Left renal pelvis (tissue), 4 donors: ENCODE measurements around the gene CLIC6. TPM values are rescaled to one million over a fixed set of nuclear protein-coding genes. Genes with fewer than 3 reads are reported as not detected.
"Not testable (repeated sequence)": the region's sequence is repeated elsewhere in the genome, so short reads cannot be mapped to it uniquely, and the experiment has no call there.

ENCODE experiments used
- DNase-seq, 4 donors: peaks; one replicate each; pipeline ENCODE4 v3.0.0-alpha.2; 2013; ENCODE audit warnings: low read depth in 4 of 4, low spot score in 3 of 4
- polyA plus RNA-seq, 4 donors: library from polyadenylated mRNA; unstranded; fragments of 120-200 nt; gene quantifications; one replicate each; pipeline ENCODE4 v1.2.1, GENCODE V29; 2013; ENCODE audit not compliant: insufficient read length in 4 of 4

CLIC6 gene
- polyA plus RNA-seq, 4 donors, result 0.85 to 5.8 (median 2.3) TPM

DNA sequence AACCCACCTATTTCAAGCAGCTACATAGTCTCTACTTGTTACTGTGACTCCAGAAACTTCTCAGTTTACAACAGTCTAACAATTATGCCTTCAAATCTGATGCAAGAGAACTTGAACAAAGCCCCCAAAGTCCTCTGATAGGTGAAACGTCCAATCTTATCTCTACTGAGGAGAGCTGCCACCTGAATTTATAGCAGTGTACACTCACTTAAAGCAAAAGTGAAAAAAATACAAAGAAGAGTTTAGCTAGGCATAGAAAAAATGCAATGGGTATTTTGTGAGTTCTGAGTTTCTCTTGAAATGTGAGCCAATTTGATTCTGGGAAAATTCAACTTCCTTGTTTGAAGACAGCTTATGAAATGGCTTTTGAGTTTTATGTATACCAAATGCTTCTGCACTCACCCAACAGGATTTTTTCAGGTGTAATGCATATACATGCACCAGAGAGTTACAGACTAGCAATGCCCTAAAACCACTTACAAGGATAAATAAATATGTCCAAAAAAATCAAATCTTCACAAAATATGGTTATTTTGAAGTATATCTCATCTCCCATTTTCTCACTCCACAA, 17.8 kb upstream of the CLIC6 start:
- DNase-seq, result no peak

DNA sequence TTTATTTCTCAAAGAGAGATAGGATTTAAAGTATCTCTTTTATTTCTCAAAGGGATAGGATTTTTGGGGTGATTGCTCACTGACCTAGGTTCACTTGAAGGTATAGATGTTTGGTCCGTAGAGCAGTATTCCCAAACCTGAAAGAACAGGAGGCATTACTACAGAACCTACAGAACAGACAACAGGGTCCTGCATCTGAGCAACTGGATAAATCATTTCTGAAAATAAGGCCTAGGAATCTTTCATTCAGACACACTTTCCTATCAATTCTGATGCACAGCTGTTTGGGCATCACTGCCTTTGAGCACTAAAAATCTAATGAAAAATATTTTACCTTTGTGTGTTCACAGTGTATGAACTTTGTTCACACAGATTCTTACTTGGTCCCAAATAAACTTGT, 17.2 kb upstream of the CLIC6 start:
- no peak for DNase-seq

DNA sequence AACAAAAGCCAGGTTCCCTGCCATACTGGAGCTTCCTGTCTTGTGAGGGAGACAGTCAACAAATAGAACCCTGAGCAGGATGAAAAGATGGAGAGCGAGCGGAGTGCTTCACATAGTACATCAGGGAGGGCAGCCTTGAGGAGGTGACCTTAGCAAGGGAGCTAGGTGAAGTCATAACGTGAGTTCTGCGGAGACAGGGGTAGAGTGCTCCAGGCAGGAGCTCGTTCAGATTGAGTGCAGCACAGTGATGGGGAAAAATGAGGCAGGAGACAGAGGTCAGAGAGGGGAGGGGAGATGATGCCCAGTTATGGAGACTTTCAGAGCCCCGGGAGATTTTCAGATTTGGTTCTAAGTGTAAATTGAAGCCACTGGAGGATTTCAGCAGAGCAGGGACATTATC, 15.3 kb upstream of the CLIC6 start:
- no peak for DNase-seq

DNA sequence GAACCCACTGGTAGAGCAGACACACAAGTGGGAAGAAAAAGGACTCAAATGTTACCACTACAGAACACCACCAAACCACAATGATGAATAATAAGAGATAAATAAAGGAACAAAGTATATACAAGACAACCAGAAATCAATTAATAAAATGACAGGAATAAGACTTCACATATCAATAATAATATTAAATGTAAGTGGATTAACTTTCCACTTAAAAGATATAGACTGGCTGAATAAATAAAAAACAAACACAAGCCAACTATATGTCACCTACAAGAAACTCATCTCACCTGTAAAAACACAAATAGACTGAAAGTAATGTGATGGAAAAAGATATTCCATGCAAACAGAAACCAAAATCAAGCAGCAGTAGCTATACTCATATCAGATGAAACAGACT, 6.9 kb upstream of the CLIC6 start:
- DNase-seq, result no peak

DNA sequence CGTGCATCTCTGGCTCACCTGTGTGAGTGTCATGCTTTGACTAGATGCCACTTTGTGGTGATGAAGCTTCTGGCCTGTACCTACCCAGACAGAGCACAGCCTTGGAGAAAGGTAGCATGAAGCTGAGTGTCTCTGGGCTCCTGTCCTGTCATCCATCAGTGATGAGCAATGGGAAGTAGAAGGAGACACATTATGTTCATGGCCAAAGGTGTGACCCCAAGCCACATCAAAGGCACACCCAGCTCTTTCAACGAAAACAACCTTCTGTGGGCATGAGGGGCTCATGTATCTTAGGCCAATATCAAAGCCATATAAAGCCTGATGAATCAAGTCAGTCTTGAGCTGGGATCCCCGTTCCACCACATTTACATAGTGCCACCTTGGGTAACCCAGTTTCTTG, 1.0 kb upstream of the CLIC6 start:
- no peak for DNase-seq

DNA sequence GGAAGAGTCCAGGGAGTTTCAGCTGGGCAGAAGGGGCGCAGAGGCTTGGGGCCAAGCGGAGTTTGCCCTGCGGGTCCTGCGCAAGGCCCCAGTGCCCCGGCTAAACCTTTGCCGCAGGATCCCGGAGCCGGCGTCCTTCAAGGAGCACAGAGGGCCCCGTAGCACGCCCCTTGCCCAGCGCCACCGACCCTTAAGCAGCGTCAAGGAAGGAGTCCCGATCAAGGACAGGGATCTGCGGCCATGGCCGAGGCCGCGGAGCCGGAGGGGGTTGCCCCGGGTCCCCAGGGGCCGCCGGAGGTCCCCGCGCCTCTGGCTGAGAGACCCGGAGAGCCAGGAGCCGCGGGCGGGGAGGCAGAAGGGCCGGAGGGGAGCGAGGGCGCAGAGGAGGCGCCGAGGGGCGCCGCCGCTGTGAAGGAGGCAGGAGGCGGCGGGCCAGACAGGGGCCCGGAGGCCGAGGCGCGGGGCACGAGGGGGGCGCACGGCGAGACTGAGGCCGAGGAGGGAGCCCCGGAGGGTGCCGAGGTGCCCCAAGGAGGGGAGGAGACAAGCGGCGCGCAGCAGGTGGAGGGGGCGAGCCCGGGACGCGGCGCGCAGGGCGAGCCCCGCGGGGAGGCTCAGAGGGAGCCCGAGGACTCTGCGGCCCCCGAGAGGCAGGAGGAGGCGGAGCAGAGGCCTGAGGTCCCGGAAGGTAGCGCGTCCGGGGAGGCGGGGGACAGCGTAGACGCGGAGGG, 520 bp downstream of the CLIC6 start:
- no peak for DNase-seq

DNA sequence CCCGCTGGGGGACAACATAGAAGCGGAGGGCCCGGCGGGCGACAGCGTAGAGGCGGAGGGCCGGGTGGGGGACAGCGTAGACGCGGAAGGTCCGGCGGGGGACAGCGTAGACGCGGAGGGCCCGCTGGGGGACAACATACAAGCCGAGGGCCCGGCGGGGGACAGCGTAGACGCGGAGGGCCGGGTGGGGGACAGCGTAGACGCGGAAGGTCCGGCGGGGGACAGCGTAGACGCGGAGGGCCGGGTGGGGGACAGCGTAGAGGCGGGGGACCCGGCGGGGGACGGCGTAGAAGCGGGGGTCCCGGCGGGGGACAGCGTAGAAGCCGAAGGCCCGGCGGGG, 1.1 kb downstream of the CLIC6 start:
- DNase-seq, result not testable (repeated sequence)

DNA sequence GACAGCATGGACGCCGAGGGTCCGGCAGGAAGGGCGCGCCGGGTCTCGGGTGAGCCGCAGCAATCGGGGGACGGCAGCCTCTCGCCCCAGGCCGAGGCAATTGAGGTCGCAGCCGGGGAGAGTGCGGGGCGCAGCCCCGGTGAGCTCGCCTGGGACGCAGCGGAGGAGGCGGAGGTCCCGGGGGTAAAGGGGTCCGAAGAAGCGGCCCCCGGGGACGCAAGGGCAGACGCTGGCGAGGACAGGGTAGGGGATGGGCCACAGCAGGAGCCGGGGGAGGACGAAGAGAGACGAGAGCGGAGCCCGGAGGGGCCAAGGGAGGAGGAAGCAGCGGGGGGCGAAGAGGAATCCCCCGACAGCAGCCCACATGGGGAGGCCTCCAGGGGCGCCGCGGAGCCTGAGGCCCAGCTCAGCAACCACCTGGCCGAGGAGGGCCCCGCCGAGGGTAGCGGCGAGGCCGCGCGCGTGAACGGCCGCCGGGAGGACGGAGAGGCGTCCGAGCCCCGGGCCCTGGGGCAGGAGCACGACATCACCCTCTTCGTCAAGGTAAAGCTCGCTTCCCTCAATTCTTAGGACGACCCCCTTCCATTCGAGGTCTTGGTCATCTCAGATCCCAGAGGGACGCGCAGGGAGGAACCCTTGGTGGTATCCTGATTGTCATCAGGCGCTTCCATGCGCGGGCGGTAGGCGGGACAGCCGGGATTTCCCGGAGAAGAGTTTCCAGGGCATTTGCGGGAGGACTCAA, 1.6 kb downstream of the CLIC6 start:
- DNase-seq, result no peak

DNA sequence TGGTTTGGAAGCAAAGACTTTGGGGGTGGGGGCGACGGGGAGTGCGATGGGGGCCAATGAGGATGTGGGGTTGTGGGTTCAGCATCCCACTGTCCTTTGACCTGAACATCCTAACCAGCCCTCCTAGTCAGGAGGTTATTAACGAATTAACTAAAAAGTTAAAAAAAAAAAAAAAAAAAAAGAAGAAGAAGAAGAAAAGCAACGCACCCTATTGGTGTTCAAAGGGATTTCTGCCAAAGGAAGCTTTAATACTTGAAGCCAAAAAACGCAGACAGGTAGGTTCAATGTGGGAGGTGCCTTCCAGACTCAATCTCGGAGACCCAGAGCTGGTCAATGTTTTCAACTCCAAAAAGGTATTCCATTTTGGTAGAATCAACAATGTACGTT, 2.2 kb downstream of the CLIC6 start:
- DNase-seq, result no peak

DNA sequence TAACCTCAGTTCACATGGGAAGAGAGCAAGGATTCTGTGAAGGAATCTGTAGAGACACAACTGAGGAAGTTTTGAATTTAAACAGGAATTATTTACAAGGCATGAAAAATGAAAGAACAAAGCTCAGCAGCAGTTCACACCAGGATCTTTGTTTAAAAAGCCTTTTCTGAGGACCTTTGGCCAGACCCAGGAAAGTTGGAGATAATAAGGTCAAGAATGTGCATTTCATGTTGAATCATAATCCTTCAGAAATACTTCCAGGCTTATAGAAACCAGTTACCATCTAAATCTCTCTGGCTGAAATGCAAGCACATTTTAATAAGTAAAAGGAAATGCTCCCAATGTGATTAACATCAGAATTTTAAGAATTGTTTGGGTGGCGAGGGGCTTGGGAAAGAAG, 2.7 kb downstream of the CLIC6 start:
- DNase-seq, result no peak

DNA sequence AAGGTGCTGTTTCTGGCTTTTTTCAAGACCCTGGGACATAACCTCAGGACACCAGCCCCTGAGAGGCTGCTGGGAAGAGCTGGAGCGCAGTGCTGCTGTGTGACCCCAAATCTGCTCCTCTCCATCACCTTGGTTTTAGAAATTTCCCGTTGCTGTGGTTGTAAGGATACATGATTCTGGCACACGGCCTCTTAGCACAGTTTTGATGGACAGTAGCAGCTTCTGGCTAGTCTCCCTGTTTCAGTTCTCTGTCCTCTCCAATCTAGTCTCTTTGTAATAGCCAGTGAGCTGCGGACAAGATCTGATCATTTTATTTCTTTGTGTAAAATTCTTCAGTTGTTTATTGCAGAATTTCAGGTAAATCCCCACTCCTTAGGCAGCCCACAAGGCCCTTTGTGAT, 3.1 kb downstream of the CLIC6 start:
- no peak for DNase-seq

DNA sequence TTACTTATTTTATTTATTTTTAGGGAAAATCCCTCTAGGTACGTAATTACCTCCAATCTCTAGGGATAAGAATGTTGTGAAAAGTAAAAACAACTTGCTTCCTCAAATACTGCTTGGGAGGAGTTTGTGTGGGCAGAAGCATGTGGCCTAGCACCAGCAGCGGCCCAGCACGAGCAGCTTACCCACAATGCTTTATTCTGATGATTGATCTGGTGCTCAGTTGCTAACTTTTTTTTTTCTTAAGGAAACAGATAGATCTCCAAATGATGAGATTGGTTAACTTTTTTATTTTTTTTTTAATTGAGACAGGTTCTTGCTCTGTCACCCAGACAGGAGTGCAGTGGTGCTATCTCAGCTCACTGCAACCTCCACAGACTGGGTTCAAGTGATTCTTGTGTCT, 4.2 kb downstream of the CLIC6 start:
- DNase-seq, result no peak

DNA sequence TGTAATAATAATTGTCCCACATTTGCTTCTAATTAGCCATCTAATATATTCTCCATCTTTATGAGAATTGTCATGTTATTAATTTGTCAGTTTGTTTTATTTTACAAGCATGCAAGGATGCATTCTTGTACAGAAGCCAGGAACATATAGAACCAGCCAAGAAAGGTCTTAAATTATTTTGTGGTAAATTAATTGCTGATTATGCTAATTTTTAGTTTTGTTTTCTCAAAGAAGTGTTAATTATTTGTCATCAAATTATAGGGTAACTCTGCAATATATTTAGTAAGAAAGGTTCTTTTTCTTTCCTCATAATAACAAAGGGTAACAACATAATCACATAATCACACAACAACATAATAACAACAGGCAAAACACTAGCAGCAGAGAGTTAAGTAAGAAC, 5.7 kb downstream of the CLIC6 start:
- DNase-seq, result no peak

DNA sequence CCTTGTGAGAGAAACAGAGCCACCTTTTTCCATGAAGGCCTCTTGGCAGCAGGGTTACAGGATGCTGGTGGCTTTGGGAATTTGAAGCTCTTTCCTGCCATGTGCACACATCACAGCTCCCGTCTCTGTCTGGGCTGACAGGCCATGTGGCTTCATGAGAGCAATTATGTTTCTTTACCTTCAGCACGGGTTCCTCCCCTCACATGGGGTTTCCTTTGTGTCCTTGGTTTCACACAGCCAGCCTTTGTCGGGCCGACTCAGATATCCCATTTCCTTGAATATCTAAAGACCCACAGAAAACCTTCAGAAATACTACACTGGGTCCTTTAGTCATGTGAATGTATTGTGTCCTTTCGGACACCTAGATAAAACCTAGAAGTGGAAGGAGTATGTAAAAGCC, 7.1 kb downstream of the CLIC6 start:
- no peak for DNase-seq

DNA sequence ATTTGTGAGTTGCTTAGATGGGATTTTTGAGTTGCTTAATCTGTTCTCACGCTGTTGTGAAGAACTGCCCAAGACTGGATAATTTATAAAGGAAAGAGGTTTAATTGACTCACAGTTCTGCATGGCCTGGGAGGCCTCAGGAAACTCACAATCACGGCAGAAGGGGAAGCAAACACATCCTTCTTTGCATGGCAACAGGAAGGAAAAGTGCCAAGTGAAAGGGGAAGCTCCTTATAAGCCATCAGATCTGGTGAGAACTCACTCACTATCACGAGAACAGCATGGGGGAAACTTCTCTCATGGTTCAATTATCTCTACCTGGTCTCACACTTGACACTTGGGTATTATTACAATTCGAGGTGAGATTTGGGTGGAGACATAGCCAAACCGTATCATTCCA, 10.3 kb downstream of the CLIC6 start:
- DNase-seq, result no peak

DNA sequence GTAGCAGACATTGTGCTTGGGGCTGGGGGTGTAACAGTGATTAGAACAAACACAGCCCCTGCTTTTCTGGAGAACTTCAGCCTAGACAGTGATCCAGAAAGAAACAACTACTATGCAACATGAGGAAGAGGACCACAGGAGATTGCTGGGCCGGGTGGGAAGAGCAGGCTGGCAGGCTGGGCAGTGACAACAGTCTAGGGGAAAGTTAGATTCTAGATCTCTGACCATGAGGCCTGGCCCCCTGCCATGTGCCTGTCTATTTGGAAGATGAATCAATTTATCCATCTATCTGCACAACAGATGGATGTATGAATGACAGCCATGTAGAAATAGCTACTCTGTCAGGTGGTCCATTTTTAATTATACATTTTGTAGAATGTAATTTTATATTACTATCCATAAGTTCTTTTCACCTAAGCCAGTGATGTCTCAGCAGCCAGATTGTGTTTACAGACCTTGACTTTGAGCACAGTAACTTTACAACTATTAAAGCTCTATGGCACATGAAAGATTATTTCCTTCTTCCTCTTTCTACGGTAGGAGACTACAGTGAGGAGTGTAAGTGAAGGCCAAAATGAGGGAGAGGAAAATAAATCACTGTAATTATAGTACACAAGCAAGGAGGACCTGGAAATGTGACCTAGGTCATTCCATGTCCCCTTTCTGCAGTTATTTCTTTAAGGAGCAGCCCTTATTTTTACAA, 15.5 kb downstream of the CLIC6 start:
- DNase-seq, result no peak

DNA sequence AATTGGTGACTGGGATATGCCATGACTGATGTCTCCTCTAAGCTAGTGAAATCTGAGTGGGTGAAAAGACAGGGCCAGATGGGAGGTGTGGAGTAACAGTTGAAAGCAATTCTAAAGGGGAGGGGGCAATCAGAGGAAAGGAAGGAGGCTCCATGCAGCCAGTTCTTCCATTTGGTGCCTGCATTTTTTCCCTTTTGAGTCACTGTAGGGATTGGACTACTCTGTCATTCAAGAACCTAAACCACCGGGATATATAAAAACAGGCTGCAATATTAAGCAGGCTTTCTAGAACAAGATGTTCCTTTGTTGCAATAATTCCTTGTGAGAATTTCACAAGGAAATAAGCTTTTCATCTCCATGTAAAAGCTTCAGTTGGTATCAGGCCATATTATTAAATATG, 18.3 kb downstream of the CLIC6 start:
- DNase-seq, result no peak

DNA sequence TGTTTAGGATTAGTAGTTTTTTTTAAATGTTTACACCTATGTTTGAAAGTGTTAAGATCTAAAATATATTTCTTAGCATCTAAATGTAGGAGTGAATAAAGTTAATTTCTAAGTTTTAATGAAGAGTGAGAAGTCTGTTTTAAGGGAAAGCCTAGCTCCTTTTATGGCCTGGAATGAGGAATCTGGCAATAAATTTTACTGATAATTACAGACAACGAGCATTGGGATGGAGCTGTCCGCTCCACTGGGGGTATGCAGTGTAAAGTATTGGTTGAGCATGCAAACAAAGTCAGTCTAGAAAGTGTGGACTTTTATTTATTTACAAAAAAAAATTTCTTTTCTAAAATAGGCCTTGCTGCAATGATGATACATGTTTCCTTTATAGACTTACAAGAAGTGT, 19.0 kb downstream of the CLIC6 start:
- no peak for DNase-seq

DNA sequence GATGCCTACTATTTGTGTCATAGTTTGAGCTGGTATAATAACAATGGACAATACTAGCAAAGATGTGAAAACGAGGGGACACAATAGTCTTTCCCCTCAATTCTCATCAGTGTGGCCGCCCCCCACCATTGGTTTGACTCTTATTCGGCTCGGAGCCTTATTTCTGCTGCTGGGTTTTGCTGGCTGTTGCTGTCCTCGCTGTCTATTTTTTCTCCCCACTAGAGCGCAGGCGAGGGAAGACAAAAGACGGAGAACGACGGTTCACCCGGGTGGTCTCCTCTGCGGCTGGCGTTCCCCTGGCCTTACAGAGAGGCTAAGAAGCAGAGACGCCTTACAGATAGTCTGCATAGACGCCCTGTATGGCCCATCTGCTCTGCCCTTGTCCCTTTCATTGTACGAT, 19.4 kb downstream of the CLIC6 start:
- DNase-seq, result peak in 1 of 4 donors; percentile 47

DNA sequence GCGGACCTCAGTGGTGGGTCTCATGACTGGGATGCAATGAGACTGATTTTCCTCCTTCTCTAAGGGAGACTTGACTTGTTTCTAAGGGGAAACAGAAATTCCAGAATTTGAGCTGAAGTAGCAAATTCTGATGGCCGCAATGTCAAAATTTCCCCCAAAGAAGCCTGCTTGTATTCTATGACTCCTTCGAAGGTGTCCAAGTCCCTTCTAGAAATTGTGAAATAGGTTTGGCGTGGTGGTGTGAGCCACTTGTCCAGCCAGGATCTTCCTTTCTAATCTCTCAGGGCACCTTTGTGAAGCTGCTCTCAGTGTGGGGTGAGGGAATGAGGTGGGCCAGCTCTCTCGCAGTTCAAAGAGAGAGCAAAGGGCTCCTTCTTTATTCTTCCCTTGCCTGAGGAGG, 19.9 kb downstream of the CLIC6 start:
- no peak for DNase-seq

DNA sequence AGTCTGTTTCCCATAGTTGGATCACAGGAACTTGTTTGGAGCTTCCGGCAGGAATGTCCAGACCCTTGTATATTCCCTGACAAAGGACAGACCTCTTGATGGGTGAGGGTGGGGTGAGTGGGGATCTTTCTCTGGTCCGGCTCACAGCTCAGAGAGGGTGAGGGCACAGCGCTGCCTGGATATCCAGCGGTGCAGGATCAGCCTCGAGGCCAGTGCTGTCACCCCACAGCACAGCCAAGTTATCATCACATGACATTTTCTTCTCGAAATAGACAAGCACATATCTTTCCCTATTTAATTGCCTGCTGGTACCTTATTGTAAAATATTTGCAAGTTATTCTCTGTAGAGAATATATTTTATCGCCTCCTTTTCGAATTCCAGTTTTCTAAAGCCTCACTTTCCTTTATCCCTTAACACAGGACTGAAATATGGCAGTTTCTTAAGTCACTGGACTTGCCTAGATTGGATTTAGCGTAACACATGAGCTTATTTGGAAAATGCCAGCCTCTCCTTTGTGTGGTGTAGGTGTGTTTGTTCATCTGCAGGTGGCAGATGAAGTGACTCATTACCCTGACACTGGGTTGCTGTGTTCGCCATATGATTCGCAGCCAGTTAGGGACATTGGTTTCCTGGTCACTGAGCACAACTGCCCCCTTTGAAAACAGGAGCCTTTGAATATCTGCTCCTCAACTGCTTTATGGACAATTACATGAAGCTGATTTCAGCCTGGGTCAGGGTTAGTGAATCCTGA, 21.4 kb downstream of the CLIC6 start:
- no peak for DNase-seq
